SK-N-SH treated with all-trans-retinoic acid at 6 μM for 48 hours (cell line): ENCODE results near the gene COA7.

Experiments used
- ATAC-seq: fragments of 200-7000 bp; cut with Tn5 transposase; 3 replicates; pipeline ENCODE4 v1.9.1; 2020; ENCODE audit warnings: mild to moderate bottlenecking, moderate library complexity
- ARNTL ChIP-seq: fragments of 450-650 bp; formaldehyde crosslinking; IDR thresholded peaks from 2 replicates; pipeline ENCODE4 v1.5.0; 2020; ENCODE audit warnings: low read depth, mild to moderate bottlenecking, moderate library complexity, borderline replicate concordance
- GLIS3 ChIP-seq: fragments of 250-450 bp; sonication (Bioruptor Pico); IDR thresholded peaks from 2 replicates; pipeline ENCODE4 v1.5.0; 2020; ENCODE audit warnings: mild to moderate bottlenecking, moderate library complexity
- ISL1 ChIP-seq: fragments of 250-450 bp; sonication (Bioruptor Pico); IDR thresholded peaks from 2 replicates; pipeline ENCODE4 v2.1.2; 2022; ENCODE audit warnings: mild to moderate bottlenecking, moderate library complexity
- POU6F1 ChIP-seq: fragments of 250-450 bp; sonication (Bioruptor Pico); IDR thresholded peaks from 2 replicates; pipeline ENCODE4 v1.8.0; 2021; ENCODE audit warnings: low read depth, mild to moderate bottlenecking, moderate library complexity, borderline replicate concordance
- RARB ChIP-seq: fragments of 250-450 bp; sonication (Bioruptor Pico); IDR thresholded peaks from 2 replicates; pipeline ENCODE4 v1.8.0; 2021; ENCODE audit warnings: mild to moderate bottlenecking, moderate library complexity
- SNAI2 ChIP-seq: fragments of 250-450 bp; sonication (Bioruptor Pico); IDR thresholded peaks from 2 replicates; pipeline ENCODE4 v1.5.0; 2020; ENCODE audit warnings: mild to moderate bottlenecking, moderate library complexity
- TOX ChIP-seq: fragments of 250-450 bp; sonication (Bioruptor Pico); IDR thresholded peaks from 2 replicates; pipeline ENCODE4 v1.8.0; 2021; ENCODE audit warnings: mild to moderate bottlenecking, moderate library complexity, borderline replicate concordance
- ZC3H10 ChIP-seq: fragments of 250-450 bp; sonication (Bioruptor Pico); IDR thresholded peaks from 2 replicates; pipeline ENCODE4 v1.5.1; 2021; ENCODE audit warnings: mild to moderate bottlenecking, moderate library complexity
- ZFP3 ChIP-seq: fragments of 250-450 bp; sonication (Bioruptor Pico); IDR thresholded peaks from 2 replicates; pipeline ENCODE4 v1.5.0; 2020; ENCODE audit warnings: mild to moderate bottlenecking, moderate library complexity
- ZNF70 ChIP-seq: fragments of 450-650 bp; formaldehyde crosslinking; IDR thresholded peaks from 2 replicates; pipeline ENCODE4 v1.5.0; 2020; ENCODE audit warnings: mild to moderate bottlenecking, moderate library complexity
- ZNF8 ChIP-seq: fragments of 450-650 bp; formaldehyde crosslinking; IDR thresholded peaks from 2 replicates; pipeline ENCODE4 v1.5.0; 2020; ENCODE audit warnings: mild to moderate bottlenecking, moderate library complexity
- TF ChIP-seq, protein P1 (sequence below): fragments of 250-450 bp; sonication (Bioruptor Pico); IDR thresholded peaks from 2 replicates; pipeline ENCODE4 v1.5.1; 2020; ENCODE audit warnings: low read depth, mild to moderate bottlenecking, moderate library complexity
- TF ChIP-seq, protein P2 (sequence below): fragments of 250-450 bp; sonication (Bioruptor Pico); IDR thresholded peaks from 2 replicates; pipeline ENCODE4 v1.5.0; 2020; ENCODE audit warnings: mild to moderate bottlenecking, moderate library complexity
- TF ChIP-seq, protein P3 (sequence below): fragments of 250-450 bp; sonication (Bioruptor Pico); IDR thresholded peaks from 2 replicates; pipeline ENCODE4 v1.5.1; 2021; ENCODE audit warnings: mild to moderate bottlenecking, moderate library complexity
- TF ChIP-seq, protein P4 (sequence below): fragments of 250-450 bp; sonication (Bioruptor Pico); IDR thresholded peaks from 2 replicates; pipeline ENCODE4 v1.8.0; 2020; ENCODE audit warnings: mild to moderate bottlenecking, moderate library complexity, borderline replicate concordance

Gene COA7

GRCh38 chr1:52727956-52728656 lies 30.0 kb upstream of the COA7 start:
- TF ChIP-seq, protein P1, sequence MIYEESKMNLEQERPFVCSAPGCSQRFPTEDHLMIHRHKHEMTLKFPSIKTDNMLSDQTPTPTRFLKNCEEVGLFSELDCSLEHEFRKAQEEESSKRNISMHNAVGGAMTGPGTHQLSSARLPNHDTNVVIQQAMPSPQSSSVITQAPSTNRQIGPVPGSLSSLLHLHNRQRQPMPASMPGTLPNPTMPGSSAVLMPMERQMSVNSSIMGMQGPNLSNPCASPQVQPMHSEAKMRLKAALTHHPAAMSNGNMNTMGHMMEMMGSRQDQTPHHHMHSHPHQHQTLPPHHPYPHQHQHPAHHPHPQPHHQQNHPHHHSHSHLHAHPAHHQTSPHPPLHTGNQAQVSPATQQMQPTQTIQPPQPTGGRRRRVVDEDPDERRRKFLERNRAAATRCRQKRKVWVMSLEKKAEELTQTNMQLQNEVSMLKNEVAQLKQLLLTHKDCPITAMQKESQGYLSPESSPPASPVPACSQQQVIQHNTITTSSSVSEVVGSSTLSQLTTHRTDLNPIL (CRISPR knock-in tag), result no peak
- no peak for TF ChIP-seq ZC3H10 (CRISPR knock-in tag)
- no peak for TF ChIP-seq ISL1 (CRISPR knock-in tag)
- TF ChIP-seq POU6F1 (CRISPR knock-in tag), result no peak
- TF ChIP-seq, protein P2, sequence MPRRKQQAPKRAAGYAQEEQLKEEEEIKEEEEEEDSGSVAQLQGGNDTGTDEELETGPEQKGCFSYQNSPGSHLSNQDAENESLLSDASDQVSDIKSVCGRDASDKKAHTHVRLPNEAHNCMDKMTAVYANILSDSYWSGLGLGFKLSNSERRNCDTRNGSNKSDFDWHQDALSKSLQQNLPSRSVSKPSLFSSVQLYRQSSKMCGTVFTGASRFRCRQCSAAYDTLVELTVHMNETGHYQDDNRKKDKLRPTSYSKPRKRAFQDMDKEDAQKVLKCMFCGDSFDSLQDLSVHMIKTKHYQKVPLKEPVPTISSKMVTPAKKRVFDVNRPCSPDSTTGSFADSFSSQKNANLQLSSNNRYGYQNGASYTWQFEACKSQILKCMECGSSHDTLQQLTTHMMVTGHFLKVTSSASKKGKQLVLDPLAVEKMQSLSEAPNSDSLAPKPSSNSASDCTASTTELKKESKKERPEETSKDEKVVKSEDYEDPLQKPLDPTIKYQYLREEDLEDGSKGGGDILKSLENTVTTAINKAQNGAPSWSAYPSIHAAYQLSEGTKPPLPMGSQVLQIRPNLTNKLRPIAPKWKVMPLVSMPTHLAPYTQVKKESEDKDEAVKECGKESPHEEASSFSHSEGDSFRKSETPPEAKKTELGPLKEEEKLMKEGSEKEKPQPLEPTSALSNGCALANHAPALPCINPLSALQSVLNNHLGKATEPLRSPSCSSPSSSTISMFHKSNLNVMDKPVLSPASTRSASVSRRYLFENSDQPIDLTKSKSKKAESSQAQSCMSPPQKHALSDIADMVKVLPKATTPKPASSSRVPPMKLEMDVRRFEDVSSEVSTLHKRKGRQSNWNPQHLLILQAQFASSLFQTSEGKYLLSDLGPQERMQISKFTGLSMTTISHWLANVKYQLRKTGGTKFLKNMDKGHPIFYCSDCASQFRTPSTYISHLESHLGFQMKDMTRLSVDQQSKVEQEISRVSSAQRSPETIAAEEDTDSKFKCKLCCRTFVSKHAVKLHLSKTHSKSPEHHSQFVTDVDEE (CRISPR knock-in tag), result no peak
- no peak for ATAC-seq

DNA sequence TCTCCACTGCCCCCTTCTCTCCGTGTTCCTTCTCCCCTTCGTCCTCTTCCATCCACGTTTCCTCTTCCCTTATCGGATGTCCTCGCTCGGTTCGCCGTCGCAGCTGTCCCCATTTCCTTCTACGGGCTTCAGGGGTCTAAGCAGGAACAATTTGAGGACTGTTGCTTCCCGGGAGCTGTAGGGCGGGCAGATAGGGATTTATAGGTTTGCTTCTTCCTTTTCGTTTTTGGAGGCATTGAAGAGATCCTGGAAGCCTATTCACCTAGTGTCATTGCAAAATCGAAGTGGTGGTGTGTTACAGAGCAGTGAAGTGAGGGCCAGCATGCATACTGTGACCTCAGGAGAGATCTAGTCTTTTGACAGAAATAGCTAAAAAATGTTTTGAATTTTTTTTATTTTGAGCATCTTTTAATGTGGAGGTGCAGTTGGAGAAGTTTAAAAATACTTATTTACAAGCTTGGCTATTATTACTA lies 29.0 kb upstream of the COA7 start:
- TF ChIP-seq TOX (CRISPR knock-in tag) (no peak), ARNTL (CRISPR knock-in tag) (no peak), SNAI2 (CRISPR knock-in tag) (no peak)
- peak; percentile 36 for ATAC-seq

GRCh38 chr1:52726265-52727113 lies 28.3 kb upstream of the COA7 start, which contains the start of gene ZYG11B:
Gene ZYG11B (plus strand): TSS chr1:52726453. CDS start chr1:52726654, 201 bp downstream.
- no peak for TF ChIP-seq ZNF70
- TF ChIP-seq, protein P1 (CRISPR knock-in tag), result no peak
- no peak for TF ChIP-seq ZFP3
- no peak for TF ChIP-seq GLIS3 (CRISPR knock-in tag)
- TF ChIP-seq ARNTL (CRISPR knock-in tag), result no peak
- TF ChIP-seq, protein P3, sequence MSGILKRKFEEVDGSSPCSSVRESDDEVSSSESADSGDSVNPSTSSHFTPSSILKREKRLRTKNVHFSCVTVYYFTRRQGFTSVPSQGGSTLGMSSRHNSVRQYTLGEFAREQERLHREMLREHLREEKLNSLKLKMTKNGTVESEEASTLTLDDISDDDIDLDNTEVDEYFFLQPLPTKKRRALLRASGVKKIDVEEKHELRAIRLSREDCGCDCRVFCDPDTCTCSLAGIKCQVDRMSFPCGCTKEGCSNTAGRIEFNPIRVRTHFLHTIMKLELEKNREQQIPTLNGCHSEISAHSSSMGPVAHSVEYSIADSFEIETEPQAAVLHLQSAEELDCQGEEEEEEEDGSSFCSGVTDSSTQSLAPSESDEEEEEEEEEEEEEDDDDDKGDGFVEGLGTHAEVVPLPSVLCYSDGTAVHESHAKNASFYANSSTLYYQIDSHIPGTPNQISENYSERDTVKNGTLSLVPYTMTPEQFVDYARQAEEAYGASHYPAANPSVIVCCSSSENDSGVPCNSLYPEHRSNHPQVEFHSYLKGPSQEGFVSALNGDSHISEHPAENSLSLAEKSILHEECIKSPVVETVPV (CRISPR knock-in tag), result no peak
- no peak for TF ChIP-seq ZNF8 (CRISPR knock-in tag)
- TF ChIP-seq, protein P4, sequence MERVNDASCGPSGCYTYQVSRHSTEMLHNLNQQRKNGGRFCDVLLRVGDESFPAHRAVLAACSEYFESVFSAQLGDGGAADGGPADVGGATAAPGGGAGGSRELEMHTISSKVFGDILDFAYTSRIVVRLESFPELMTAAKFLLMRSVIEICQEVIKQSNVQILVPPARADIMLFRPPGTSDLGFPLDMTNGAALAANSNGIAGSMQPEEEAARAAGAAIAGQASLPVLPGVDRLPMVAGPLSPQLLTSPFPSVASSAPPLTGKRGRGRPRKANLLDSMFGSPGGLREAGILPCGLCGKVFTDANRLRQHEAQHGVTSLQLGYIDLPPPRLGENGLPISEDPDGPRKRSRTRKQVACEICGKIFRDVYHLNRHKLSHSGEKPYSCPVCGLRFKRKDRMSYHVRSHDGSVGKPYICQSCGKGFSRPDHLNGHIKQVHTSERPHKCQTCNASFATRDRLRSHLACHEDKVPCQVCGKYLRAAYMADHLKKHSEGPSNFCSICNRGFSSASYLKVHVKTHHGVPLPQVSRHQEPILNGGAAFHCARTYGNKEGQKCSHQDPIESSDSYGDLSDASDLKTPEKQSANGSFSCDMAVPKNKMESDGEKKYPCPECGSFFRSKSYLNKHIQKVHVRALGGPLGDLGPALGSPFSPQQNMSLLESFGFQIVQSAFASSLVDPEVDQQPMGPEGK (CRISPR knock-in tag), result no peak
- no peak for TF ChIP-seq ISL1 (CRISPR knock-in tag)
- TF ChIP-seq RARB (CRISPR knock-in tag), result no peak
- ATAC-seq, result peak; percentile 96
